ENCODE measurements around the gene DACT2.

DNA sequence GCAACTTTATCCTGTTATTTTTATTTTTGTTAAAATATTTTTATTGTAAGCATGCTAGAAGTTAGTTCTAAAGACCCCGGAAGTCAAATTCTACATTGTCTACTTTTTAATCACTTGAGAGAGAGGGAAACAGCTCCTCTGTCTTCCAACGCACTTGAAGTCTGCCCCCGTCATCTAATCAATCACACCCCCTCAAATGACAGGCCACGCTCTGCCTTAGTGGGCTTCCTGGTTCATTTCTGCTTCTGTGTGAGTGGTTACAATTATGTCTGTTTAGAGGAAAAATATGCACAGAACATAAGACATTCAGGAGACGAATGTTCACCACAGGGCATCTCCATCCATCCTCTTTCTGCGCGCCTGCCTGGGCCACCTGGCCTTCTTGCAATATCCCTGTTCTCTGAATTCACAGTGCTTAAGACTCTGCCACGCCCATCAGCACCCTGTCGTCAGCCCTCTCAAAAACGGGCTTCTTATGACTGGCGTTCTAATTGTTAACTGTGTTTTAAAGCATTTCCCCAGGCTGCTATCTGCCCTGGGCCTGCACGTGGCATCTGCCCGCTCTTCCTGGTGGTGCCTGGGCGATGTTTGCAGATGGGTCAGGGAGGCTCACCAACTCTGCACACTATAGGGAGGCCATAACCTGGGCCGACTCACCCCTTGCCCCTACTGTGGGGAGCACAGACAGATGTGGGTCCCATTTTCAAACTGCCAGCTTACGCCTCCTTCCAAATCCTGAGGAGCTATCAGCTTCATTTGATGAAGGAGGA is 15.4 kb downstream of the DACT2 start:
- TF ChIP-seq POLR2A (IDR thresholded peaks at IDR 0.05; ENCODE audit: borderline replicate concordance, extremely low read depth, insufficient read depth, insufficient read length), result no peak
- TF ChIP-seq, protein P1, sequence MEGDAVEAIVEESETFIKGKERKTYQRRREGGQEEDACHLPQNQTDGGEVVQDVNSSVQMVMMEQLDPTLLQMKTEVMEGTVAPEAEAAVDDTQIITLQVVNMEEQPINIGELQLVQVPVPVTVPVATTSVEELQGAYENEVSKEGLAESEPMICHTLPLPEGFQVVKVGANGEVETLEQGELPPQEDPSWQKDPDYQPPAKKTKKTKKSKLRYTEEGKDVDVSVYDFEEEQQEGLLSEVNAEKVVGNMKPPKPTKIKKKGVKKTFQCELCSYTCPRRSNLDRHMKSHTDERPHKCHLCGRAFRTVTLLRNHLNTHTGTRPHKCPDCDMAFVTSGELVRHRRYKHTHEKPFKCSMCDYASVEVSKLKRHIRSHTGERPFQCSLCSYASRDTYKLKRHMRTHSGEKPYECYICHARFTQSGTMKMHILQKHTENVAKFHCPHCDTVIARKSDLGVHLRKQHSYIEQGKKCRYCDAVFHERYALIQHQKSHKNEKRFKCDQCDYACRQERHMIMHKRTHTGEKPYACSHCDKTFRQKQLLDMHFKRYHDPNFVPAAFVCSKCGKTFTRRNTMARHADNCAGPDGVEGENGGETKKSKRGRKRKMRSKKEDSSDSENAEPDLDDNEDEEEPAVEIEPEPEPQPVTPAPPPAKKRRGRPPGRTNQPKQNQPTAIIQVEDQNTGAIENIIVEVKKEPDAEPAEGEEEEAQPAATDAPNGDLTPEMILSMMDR (IDR thresholded peaks at IDR 0.05 in 2 of 3, conservative IDR thresholded peaks at IDR 0.05 in 1 of 3; ENCODE audit: borderline replicate concordance in 1 of 3, insufficient read depth in 1 of 3, low read depth in 2 of 3, low read length in 2 of 3), result no peak
- TF ChIP-seq, protein P2, sequence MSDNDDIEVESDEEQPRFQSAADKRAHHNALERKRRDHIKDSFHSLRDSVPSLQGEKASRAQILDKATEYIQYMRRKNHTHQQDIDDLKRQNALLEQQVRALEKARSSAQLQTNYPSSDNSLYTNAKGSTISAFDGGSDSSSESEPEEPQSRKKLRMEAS (IDR thresholded peaks at IDR 0.05), result no peak
- TF ChIP-seq EZH2phosphoT487 (IDR thresholded peaks at IDR 0.05; ENCODE audit: borderline replicate concordance), result no peak
- TF ChIP-seq ELF1 (IDR thresholded peaks at IDR 0.05; ENCODE audit: borderline replicate concordance, low read depth), result no peak
- no peak for TF ChIP-seq SP1 (IDR thresholded peaks at IDR 0.05; ENCODE audit: low read depth)
- no peak for TF ChIP-seq POLR2AphosphoS5 (IDR thresholded peaks at IDR 0.05; ENCODE audit: low read depth, low read length)

Measured in HCT116 (cell line).